Stimulated activated CD4-positive, alpha-beta T cell treated with anti-CD3 and anti-CD28 coated beads, Interleukin-2, amount 100 ng/mL, for 4 hours (primary cell): Measurements from ENCODE around the gene LMNTD2.

ENCODE experiments used
- DNase-seq: peaks from one replicate; pipeline ENCODE4 v3.0.0-alpha.2; 2020; ENCODE audit warnings: low read depth

Gene LMNTD2

DNA sequence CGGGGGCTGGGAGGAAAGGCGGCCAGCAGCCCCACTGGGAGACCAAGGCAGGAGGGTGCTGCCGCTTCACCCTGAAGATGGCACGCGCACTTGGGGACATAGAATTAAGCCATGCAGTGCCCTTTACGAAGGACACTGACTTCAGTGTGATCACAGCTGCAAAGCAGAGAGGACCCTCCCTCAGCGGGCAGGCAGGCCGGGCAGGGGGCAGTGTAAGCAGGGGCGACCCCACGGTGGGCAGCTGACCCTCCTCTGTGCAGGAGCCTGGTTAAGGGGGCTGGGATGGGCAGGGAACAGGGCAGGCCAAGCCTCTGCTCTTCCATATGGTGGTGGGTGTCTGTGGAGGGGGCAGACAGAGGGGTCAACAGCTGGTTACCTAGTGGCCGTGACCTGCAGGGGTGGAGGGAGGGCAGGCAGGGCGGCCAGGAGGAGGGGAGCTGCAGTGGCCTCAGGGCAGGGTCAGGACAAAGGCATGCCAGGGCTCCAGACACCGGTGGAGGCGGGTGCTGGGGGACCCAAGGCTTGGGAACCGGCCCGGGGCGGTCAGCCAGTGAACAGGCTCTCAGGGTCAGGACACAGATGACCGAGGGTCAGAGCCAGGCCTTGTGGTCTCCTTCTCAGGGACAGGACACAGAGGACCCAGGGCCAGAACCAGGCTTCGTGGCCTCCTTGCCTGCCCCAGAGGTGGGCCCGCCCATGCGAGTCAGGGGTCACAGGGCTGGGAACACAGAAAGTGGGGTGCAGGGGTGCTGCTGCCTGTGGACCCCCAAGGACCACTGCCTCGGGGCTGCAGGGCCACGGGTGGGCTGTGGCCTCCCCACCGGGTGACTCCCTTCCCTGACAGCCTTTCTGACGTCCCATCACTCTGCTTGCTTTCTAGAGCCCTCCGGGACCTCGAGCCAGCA is 7.2 kb downstream of the LMNTD2 start:
- DNase-seq: no peak

DNA sequence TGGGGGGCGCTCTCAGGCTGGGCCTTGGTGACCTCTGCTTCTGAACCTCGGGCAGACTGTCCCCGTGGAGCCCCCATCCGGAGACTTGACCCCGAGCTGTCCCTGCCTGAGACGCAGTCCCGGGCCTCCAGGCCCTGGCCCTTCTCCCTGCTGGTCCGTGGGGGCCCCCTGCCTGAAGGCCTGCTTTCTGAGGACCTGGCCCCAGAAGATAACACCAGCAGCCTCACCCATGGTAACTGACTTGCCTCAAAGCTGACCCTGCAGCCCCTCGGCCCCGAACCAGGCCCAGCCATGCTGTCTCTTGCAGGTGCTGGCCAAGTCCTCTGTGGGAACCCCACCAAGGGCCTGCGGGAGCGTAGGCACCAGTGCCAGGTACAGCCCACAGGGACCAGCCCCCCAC is 8.9 kb downstream of the LMNTD2 start:
- DNase-seq: no peak

DNA sequence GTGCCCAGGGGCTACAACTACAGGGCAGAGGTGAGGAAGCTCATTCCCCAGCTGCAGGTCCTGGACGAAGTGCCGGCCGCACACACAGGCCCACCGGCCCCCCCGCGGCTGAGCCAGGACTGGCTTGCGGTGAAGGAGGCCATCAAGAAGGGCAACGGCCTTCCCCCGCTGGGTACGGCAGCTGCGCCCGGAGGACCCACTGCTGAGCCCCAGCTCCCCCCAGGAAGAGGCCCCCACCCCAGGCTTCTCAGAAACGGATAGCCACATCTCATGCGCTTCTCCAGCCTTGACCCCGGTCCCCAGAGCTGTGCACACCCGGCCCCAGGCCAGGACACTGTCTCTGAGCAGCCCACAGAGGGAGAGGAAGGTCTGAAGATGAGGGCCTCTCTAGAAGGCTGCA is 9.4 kb downstream of the LMNTD2 start:
- DNase-seq: no peak

DNA sequence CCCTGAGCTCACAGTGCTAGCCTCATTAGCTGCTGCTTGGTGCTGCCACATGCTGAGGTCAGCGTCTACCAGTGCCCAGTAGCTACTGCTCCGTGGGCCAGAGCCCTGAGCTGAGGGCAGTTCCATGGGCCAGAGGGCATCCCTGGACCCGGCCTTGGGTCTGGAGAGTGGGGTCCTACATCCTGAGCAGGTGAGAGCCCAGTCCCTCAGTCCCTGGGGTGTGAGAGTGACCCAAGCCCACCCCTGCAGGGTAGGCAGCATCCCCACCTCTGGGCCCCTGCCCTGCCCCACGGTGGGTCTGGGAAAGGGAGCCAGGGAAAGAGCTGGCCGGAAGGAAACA is 9.8 kb downstream of the LMNTD2 start:
- no peak for DNase-seq

DNA sequence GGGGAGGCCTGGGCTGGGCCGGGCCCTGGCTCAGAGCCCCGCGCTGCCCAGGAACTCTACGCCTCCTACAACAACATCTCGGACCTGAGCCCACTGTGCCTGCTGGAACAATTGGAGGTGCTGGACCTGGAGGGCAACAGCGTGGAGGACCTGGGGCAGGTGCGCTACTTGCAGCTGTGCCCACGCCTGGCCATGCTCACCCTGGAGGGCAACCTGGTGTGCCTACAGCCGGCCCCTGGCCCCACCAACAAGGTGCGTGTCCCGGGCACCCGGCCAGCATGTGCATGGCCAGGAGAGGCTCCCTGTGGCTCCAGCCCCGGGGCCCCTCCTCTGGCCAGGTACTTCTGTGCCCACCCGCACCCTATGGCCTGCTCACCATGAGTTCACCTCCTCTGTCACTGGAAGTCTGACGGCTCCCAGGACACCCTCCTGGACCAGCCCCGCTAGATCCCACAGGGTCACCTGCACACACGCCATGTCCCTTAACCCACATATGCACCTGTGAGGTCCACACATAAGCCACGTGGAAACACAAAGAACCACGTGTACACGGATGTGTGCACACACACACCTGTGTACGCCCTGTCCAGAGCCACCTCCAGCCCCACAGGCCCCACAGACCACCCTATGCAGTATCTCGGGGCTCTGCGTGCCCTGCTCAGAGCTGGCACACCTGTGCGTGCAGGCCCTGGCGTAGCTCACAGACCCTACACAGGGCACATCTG is 10.4 kb downstream of the LMNTD2 start:
- DNase-seq: no peak

DNA sequence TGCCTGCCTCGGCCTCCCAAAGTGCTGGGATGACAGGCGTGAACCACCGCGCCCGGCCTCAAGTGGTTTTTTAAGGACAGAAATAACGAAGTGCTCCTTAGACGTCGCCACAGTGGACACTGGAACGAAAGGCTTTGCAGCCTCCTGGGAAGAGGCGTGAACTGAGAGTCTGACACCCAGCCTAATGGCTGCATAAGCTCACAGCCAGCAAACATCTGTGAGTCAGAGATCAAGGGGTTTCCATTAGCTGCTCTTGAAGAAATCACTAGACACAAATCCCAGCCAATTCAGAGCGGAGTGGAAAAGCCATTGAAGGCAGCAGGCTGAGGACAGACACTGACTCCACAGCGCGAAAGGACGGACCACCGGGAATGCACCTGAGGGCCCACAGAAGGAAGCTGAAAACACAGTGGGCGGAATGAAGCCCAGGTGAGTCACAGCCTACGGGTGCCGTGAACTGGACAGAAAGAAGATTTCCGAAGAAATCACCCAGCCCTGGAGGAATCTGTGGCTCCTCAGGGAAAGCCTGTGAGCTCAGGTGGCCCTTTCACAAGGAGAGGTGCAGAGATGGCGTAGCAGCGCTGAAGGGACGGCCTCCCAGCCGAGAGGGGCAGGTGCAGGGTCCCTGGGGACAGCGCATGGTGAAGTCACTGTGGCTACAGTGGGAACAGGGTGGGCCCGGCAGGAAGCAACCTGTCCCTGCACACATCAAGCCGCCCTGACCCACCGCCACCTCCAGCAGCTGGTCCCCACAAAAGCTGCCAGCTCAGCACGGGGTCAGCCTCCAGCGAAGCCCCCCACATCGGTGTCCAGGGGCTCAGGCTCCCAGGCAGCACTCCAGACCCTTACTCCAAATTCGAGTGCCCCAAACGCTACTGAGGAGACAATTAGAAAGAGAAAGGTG is 11.6 kb downstream of the LMNTD2 start:
- DNase-seq: no peak

DNA sequence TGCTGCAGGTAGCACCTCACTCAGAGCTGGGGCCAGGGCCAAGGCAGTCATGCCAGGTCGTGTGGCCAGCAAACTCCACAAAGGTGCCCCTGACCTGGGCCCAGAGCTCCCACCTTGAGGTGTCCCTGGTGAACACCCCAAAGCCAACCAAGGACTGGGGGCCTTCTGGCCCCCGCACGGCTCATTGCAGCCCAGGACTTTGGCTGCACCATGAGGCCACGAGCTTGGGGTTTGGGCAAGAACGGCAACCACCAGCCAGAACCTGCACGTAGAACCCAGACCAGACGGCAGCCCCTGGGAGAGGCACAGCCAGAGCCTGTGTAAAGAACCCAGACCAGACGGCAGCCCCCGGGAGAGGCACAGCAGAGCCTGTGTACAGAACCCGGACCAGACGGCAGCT is 15.4 kb downstream of the LMNTD2 start:
- DNase-seq: no peak

DNA sequence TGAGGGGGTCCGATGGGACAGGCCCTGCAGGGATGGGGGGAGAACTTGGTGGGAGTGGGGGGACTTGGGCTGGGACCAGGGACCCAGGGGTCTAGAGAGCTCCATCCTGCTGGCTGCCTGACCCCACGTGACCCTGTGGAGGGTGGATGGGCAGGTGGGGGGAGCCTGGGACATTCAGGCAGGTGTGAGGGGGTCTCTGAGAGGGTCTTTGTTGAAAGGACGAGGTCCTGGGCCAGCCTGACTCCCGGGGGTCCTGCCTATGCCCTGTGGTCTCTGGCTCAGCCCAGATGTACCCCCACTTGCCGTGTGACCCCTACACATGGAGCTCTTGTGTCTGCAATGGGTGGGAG is 15.7 kb downstream of the LMNTD2 start:
- DNase-seq: no peak

DNA sequence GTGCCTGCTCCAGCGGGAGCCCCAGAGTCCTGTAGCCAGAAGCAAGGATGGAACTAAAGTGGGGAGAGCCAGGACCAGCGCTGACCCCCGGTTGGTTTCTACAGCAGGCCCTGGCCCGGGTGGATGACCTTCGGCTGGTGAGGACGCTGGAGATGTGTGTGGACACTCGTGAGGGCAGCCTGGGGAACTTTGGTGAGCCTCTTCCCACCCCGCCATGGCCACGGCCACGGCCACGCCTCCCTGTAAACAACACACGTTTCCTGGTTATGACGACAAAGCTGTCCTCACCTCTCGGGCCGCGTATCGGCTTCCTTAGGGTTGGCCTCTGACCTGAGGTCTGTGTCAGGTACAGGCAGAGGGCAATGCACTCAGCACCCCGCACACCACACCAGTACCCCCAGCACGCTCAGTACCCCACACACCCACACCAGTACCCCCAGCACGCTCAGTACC is 19.1 kb downstream of the LMNTD2 start:
- no peak for DNase-seq

DNA sequence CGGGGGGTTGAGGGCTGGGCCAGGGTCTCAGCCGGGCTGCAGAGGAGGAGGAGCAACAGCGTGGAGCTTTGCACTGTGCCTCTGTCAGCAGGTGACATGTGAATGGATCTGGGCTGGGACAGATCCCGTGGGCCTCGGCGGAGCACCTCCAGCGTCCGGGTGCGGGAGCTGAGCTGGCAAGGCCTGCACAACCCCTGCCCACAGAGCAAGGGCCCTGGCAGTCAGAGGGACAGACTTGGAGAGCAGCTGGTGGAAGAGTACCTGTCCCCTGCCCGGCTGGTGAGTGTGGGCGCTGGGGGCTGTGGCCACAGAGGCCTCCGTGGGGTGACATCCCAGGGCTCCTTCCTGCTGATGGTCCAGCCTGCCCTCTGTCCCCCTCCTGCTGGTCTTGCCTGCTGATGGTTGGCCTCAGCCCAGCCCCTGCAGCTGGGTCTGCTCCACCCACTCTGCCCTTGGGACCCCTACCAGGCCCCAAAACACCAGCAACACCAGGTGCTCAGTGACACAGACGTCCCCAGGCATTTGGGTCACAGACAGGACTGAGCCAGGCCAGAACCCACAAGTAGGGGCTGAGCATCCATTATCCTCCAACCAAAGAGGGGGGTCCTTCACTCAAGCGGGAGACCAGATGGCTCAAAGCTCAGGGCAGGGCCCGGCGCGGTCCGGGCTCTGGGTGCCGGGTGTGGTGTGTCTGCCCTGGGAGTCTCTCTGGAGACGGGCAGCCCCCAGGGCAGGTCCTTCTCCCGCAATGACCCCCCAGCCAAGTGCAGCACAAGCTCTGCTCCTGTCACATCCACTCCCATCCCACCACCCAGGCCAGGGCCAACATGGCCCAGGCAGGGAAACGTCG is 19.7 kb downstream of the LMNTD2 start:
- no peak for DNase-seq

DNA sequence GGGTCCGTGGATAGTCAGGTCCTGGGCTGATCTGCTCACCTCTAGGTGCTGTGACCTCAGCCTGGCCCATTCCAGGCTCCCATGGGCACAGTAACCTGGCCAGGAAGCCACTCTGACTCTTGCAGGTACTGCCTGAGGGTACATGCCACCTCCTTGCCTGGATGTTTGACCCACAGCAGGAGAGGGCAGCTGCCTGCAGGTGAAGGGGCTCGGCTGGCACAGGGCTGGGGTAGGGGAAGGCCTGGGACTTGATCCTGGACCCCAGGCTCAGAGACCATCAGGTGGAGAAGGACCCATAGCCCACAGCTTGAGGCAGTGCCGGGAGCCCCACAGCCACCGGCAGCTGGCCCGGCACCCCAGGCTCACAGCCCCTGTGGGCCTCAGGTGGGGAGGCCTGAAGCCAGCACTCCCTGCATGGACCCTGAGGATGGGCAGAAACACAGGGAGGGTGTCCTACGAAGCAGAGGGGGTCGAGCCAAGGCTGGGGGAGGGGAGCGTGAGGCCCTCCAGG is 20.5 kb downstream of the LMNTD2 start:
- DNase-seq: no peak

DNA sequence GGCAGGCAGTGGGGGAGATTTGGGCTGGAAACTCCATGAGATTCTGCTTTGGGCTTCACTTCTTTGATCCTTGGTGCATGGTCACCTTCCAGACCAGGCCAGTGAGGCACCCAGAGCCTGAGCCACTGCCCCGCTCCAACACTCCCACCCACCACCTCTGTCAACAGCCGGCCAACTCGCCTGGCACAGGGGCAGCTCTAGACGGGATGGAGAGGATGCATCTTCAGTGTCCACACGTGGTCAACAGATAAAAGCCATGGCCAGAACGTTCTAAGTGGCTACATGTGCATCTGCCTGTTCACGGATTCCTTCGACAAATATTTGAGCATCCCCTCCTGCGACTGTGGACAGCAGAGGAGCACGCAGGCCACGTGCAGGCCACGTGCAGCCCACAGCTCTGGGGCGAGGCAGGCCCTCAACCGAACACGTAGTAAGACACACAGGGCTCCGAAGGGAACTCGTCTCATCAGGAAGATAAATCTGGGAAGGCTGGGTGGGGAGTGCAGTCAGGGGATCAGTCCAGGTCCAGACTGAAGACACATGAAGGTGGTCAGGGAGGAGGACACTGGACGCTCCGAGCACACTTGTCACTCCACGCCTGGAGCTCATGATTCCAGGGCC is 22.0 kb downstream of the LMNTD2 start:
- DNase-seq: no peak

DNA sequence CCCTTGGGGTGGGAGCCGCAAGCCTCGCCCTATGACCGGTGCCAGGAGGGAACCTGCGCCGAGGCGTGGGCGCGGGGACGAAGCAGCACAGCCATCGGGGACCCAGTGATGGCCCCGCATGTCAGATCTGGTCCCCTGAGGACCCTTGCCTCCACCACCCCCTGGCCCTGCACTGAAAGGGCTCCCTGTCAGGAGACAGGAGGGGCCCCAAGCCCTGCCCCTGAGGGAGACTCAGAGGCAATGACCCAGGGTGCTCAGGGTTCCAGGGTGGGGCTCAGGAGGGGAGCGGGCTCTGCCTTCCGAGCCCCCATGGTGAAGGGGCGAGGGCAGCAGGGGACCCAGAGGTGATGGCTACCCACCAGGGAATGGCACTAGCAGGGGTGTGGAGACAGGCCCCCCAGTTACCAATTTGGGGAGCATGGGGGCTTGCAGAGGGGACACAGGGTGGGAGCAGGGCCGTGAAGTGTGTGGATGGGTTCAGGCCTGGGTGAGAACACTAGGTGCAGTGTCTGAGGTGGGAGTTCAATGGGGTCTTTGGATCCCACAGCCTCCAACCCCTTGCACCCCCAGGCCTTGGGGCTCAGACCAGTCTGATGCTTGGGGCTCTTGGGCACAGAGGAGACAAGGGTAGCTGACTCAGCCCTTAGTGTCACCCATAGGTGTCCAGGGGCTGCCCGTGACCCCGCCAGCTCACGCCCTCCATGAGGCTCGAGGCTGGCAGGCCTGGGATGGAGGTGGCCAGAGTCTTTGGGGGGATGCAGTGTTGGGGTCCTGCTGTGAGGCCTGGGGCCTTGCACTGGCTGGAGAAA is 22.7 kb downstream of the LMNTD2 start:
- no peak for DNase-seq

DNA sequence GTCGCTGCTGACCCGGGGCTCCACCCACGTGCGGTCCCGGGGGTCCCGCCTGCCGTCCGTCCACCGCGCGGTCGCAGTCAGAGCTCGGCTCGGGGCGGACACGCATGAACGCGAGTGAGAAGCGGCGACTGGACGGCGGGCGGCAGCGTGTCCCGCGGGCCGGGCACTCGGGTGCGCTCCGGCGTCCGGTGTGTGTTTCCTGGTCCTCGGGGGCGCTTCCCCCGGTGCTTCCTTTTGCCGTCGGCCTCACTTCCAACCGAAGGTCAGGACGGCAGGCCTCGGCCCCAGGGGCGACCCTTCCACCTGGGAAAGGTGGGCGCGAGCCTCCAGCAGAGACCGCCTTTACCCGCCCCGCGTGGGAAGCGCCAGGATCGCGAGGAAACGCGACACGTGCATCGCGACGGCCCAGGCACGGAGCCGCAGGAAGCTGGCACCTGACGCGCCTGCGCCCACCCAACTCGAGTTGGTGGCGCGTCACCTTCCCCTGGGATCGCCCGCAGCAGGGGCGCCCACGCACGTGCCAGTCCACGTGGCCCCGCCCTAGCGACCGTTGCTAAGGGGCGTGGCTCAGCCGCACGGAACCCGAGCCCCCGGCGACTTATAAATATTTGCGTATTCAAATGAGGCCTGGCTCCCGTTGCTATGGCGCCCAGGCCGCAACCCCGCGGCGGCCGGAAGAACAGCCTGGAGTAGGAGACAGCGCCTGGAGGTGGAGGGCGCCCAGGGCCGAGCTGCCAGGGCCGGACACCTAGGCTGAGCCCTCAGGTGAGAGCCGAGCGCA is 23.5 kb downstream of the LMNTD2 start, which contains the start of gene LRRC56:
Gene LRRC56 (plus strand): TSS at position 687 of the 781 bp plus-strand sequence. CDS start 3,158 bp downstream, outside the sequence.
- peak; percentile 91 for DNase-seq

DNA sequence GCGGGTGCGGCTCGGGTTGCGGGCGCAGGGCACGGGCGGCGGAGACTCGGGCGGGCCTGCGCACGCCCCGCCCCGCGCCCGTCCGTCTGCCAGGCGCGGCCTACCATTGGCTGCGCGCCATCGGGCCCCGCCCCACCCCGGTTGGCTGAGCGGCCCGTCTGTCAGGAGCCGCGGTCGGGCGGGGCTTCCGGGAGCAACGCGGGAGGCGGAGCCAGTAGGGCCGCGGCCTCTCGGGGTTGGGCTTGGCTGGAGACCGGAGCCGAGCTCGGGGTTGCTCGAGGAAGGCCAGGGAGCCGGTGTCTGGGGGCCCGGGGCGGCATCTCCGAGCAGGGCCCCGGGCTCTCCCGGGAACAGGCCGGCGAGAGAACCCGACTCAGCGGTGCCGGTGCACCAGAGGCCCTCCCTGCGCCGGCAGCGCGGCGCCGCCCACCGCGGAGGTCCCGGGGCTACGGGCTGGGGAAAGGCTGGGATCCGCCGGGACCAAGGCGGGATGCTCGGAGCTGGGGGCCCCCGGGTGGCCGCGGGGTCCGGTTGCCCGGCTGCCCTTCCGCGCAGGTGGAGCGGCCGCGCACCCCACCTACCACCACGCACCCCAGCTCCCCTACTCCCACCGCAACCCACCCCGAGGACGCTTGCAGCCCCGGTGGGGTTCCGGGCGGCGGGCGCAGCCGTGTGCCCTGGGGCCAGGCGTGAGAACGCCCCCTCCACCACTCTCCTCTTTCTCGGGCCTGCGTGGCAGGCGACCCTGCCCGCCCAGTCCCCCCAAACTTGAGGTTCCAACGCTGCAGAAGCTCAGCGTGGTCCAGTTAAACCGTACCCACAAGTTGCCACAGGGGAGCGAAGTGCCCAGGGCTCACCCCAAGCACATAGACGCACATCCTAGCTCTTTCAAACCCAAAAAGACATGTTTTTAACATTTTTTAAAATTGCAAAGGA is 24.8 kb downstream of the LMNTD2 start, which contains the start of gene HRAS:
Gene HRAS (minus strand): TSS at position 58 of the 936 bp plus-strand sequence.
- DNase-seq: peak; percentile 94

DNA sequence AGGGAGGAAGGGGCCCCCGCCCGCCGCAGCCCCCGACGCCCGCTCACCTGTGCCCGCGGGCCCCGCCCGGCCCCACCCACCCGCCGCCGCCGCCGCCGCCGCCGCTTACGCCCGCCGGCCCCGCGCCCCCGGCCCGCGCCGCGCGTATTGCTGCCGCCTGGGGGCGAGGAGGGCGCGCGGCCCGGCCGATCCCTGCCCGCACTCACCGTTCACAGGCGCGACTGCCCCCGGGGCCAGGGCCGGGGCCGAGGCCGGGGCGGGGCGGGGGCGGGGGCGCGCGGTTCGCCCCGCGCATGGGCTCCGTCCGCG is 25.4 kb downstream of the LMNTD2 start:
- DNase-seq: no peak

DNA sequence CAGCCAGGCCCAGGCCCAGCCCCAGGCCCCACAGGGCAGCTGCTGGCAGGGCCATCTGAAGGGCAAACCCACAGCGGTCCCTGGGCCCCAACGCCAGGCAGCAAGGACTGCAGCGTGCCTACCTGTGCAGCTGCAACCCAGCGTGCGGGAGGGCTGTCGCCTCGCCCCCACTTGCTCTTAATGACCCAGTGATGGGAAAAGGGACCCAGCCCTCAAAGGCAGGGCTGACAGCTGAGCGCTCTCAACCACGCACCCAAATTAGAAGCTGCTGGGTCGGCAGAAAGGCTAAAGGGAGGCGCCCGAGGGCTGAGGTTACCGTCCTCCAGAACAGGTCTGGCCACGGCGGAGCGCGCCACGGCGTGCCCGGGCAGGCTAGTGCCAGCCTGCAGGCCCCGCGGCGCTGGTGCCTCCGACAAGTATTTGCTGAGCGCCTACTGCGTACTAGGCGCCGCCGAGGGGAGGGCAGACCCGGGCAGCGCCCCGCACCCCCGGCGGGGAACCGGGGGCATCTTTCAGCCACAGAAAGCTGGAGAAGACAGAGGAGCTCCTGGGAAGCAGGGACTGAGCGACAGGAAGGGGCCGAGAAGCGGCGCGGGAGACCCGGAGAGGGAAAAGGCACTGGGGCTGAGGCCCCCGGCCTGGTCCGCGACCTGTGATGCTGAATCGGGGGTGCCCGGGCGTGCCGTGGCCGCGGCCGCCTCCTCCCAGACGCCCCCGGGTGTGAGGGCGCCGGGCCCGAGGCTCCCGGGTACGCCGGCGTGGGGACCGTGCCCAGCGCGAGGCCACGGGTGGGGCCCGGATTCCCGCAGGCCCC is 25.9 kb downstream of the LMNTD2 start:
- DNase-seq: no peak
